Colonic mucosa (tissue), 4 donors: ENCODE measurements around the gene OPCML. TPM values are rescaled to one million over a fixed set of nuclear protein-coding genes. Genes with fewer than 3 reads are reported as not detected.

Experiments
- DNase-seq: peaks from one replicate; pipeline ENCODE4 v3.0.0-alpha.2; 2020
- H3K27ac ChIP-seq: fragments of 200-600 bp; one replicate; pipeline ENCODE4 v1.8.0; 2021
- H3K27me3 ChIP-seq: fragments of 200-600 bp; one replicate; pipeline ENCODE4 v1.8.0; 2021
- H3K36me3 ChIP-seq: fragments of 200-600 bp; one replicate; pipeline ENCODE4 v1.8.0; 2021
- H3K4me1 ChIP-seq: fragments of 200-600 bp; one replicate; pipeline ENCODE4 v1.8.0; 2021; ENCODE audit warnings: mild to moderate bottlenecking
- H3K4me3 ChIP-seq: fragments of 200-600 bp; one replicate; pipeline ENCODE4 v1.8.0; 2021
- H3K9ac ChIP-seq, 2 donors: one replicate each; pipeline ENCODE4 v1.7.0; 2013; ENCODE audit warnings: control low read depth in 2 of 2, low read depth in 2 of 2, low read length in 2 of 2
- H3K9me3 ChIP-seq: fragments of 200-600 bp; one replicate; pipeline ENCODE4 v1.8.0; 2021
- intact Hi-C: fragments of 100-400 bp; cut with DNase I; formaldehyde crosslinking; loops from one replicate; pipeline ENCODE4 v1.14.1; 2022
- total RNA-seq, 2 donors: library from RNA; stranded (reverse); fragmentation: NEBNext Ultra II Directional in 1 of 2; extraction: Animal tissue kit (Norgen Biotek cat#: 25700) in 1 of 2; gene quantifications; one replicate each; pipeline ENCODE4 v1.2.1, GENCODE V29; 2021
- TF ChIP-seq, protein P1 (sequence below): fragments of 200-600 bp; IDR thresholded peaks from one replicate; pipeline ENCODE4 v1.8.0; 2022; ENCODE audit warnings: antibody characterized with exemption, mild to moderate bottlenecking
- donor health status: healthy.
- donor health status: DM: no; HTN: no; CAD: no.
- donor health status: DM: no; HTN: no; CAD: no.

The OPCML gene
- total RNA-seq, 2 donors from 2014 or later = 0.08 TPM; not detected in 1

DNA sequence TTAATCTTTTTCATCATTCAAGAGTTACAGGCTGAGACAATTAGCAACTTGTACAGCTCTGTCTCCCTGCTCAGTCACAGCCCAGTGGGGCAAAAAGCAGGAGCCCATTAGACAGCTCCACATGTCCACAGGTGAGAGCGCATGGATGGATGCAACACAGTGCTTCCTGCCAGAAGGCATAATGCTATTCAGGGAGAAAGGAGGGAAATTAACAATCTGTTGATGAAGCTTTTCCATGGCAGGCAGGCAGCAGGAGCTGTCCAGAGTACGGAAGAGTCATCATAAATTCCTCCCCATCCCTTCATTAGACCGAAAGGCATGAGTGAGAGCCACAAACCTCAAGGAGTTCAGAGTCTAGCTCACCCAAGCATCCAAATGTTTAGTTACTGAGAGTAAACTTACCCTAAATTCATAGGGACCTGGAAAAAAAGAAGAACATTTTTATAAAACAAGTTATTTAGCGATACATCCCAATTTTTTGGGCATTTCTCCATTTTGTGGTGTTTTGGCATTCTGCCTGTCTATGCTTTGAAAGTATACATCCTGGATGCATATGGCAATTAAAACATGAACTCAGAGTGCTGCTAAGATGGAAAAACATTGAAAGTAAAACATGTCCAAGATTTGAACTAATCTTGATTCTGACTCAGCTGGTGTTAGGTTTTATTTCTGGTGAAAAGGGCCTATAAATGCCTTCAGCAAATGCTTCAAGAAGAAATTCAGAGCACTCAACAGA lies 428.1 kb downstream of the OPCML start:
- Histone ChIP-seq H3K4me3 (no peak overlapping the region), H3K4me1 (no peaks in the 10 kb centered on the region), H3K36me3 (no peaks in the 10 kb centered on the region), H3K9ac (no peak overlapping the region), H3K9me3 (no peaks in the 10 kb centered on the region), H3K27ac (no peak overlapping the region), H3K27me3 (no peaks in the 10 kb centered on the region)
- TF ChIP-seq, protein P1, sequence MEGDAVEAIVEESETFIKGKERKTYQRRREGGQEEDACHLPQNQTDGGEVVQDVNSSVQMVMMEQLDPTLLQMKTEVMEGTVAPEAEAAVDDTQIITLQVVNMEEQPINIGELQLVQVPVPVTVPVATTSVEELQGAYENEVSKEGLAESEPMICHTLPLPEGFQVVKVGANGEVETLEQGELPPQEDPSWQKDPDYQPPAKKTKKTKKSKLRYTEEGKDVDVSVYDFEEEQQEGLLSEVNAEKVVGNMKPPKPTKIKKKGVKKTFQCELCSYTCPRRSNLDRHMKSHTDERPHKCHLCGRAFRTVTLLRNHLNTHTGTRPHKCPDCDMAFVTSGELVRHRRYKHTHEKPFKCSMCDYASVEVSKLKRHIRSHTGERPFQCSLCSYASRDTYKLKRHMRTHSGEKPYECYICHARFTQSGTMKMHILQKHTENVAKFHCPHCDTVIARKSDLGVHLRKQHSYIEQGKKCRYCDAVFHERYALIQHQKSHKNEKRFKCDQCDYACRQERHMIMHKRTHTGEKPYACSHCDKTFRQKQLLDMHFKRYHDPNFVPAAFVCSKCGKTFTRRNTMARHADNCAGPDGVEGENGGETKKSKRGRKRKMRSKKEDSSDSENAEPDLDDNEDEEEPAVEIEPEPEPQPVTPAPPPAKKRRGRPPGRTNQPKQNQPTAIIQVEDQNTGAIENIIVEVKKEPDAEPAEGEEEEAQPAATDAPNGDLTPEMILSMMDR = no peak
- DNase-seq = no peak
- intact Hi-C loops = no loop called here

DNA sequence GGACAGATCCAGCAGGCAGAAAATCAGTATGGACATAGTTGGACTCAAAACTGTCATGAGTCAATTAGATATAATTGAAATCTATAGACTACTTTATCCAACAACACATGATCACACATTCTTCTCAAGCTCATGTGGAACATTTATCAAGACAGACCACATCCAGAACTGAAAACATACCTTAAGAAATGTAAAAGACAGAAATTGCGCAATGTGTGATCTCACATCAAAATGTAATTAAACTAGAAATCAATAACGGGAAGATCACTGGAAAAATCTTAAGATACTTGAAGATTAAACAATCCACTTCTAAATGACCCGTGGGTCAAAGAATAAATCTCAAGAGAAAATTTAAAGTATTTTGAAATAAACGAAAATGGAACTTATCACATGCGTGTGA lies 435.3 kb downstream of the OPCML start:
- TF ChIP-seq, protein P1 = no peak
- no peak overlapping the region for H3K9ac ChIP-seq
- no peak for DNase-seq
- intact Hi-C loops = no loop called here
- H3K9me3 ChIP-seq = no peaks in the 10 kb centered on the region
- no peak overlapping the region for H3K27ac ChIP-seq
- no peaks in the 10 kb centered on the region for H3K36me3 ChIP-seq
- no peaks in the 10 kb centered on the region for H3K27me3 ChIP-seq
- no peak overlapping the region for H3K4me3 ChIP-seq
- no peaks in the 10 kb centered on the region for H3K4me1 ChIP-seq

DNA sequence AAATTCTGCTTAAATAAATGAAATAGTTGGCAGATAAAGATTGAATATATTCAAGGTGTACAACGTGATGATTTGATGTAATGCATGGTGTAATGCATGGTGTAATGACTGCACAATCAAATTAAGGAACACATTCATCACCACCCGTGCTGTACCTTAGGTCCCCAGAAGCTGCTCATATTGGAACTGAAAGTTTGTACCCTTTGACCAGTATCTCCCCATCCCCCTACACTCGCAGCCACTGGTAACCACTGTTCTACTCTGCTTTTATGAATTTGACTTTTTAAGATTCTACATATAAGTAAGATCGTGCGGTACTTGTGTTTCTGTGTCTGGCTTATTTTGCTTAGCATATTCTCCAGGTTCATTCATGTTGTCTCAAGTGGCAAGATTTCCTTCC lies 445.8 kb downstream of the OPCML start:
- no peaks in the 10 kb centered on the region for H3K4me1 ChIP-seq
- H3K36me3 ChIP-seq = no peaks in the 10 kb centered on the region
- H3K4me3 ChIP-seq = no peak overlapping the region
- H3K27ac ChIP-seq = no peak overlapping the region
- DNase-seq = no peak
- H3K9ac ChIP-seq = no peak overlapping the region
- peaks cover 4% of the 10 kb centered on the region for H3K27me3 ChIP-seq
- TF ChIP-seq, protein P1 = no peak
- H3K9me3 ChIP-seq = no peaks in the 10 kb centered on the region
- intact Hi-C loops = no loop called here

DNA sequence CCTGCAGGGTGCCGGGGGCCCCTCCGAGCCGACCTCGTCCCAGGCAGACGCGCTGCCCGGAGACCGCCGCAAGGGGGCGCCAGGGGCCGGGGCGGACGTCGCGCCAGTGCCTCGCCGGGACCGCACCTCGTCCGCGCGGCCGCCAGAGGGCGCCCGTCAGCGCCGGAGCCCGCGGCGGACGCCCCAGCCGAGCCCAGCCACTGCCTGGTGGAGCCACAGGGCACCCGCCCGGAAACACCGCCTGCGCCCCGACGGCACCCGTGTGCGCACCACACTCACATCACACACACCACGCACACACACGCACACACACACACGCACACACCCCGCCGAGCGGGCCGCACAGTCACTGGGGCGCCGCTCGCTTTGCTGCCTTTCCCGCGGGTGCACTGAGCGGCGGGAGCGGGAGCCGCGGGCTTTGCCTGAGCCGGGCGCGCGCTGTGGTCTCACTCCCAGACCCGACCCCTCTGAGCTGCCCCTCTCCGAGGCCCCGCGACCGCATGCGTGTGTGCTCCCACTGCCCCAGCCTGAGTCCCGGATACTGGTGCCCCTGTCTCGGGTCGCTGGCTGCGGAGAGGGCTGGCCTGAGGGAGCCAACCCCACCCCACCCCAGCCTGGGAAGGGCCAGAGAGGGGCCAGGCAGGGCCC lies 449.3 kb downstream of the OPCML start:
- Histone ChIP-seq H3K9me3 (no peaks in the 10 kb centered on the region), H3K4me3 (peak overlapping the region; percentile 27), H3K36me3 (no peaks in the 10 kb centered on the region), H3K9ac (no peak overlapping the region), H3K4me1 (no peaks in the 10 kb centered on the region), H3K27me3 (peaks cover 4% of the 10 kb centered on the region), H3K27ac (no peak overlapping the region)
- TF ChIP-seq, protein P1 = peak; percentile 44
- DNase-seq = peak; percentile 43
- intact Hi-C loops = loop anchor here (5.0 kb wide), 1 partner anchor 749 kb away; no protein-coding TSS in a partner anchor

DNA sequence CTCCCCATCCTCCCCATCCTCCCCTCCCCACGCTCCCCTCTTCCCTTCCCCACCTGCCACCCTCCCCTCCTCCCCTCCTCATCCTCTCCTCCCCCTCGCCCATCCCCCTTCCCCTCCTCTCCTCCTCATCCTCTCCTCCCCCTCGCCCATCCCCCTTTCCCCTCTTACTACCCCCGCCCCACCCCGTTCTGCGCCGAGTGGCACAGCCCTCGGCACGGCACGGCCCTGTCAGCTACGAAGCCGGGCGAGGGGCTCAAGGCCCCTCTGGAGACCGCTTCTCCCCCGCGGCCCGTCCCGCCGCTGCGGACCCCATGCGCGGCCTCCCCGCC lies 449.9 kb downstream of the OPCML start:
- Histone ChIP-seq H3K9me3 (no peaks in the 10 kb centered on the region), H3K9ac (no peak overlapping the region), H3K27me3 (peaks cover 4% of the 10 kb centered on the region), H3K36me3 (no peaks in the 10 kb centered on the region), H3K4me3 (no peak overlapping the region), H3K4me1 (no peaks in the 10 kb centered on the region), H3K27ac (no peak overlapping the region)
- TF ChIP-seq, protein P1 = no peak
- peak; percentile 37 for DNase-seq
- intact Hi-C loops = loop anchor here (5.0 kb wide), 1 partner anchor 750 kb away; no protein-coding TSS in a partner anchor
